K562 (cell line): Measurements from ENCODE around the gene HNRNPA2B1. TPM values are rescaled to one million over a fixed set of nuclear protein-coding genes. Genes with fewer than 3 reads are reported as not detected.

ENCODE experiments used
- CBX3 ChIP-seq, 2 experiments: IDR thresholded peaks; 1 replicate in 1 of 2; 2 replicates in 1 of 2; pipeline ENCODE4 v1.6.1; 2012; ENCODE audit warnings: inconsistent platforms in 2 of 2, low read length in 2 of 2, borderline replicate concordance in 1 of 2, control low read depth in 1 of 2
- CREB5 ChIP-seq: fragments of 250-450 bp; sonication (Bioruptor Pico); IDR thresholded peaks from 2 replicates; pipeline ENCODE4 v1.5.0; 2020; ENCODE audit warnings: mild to moderate bottlenecking
- GABPB1 ChIP-seq: sonication (generic); formaldehyde crosslinking; IDR thresholded peaks from 2 replicates; pipeline ENCODE4 v1.8.0; 2022; ENCODE audit warnings: mild to moderate bottlenecking, missing genetic modification reagents
- NUFIP1 ChIP-seq: fragments of 450-650 bp; IDR thresholded peaks from 2 replicates; pipeline ENCODE4 v1.6.1; 2018; ENCODE audit not compliant: partially characterized antibody
- ZBTB17 ChIP-seq: fragments of 450-650 bp; formaldehyde crosslinking; IDR thresholded peaks from 2 replicates; pipeline ENCODE4 v1.4.0; 2020; ENCODE audit warnings: mild to moderate bottlenecking
- ZNF184 ChIP-seq: sonication (generic); formaldehyde crosslinking; IDR thresholded peaks from 2 replicates; pipeline ENCODE4 v1.5.0; 2020; ENCODE audit warnings: missing genetic modification reagents
- polyA plus RNA-seq, 8 experiments: library from polyadenylated mRNA; depleted of rRNA in 4 of 8; stranded (reverse) in 5 of 8; unstranded in 3 of 8; fragments of >200 nt; fragmentation: Nextera tagmentation in 2 of 8; fragmentation: Illumina TruSeq in 1 of 8; extraction: Ambion mirVana in 2 of 8; extraction: Trizol in 1 of 8; gene quantifications; 2 replicates each; pipeline versions ENCODE4 v1.2.1 to v1.2.3, GENCODE V29; 2011 to 2014; ENCODE audit warnings: inconsistent platforms in 1 of 8, missing spikeins in 1 of 8
- total RNA-seq, 7 experiments: library from RNA; depleted of rRNA in 6 of 7; stranded (reverse); fragments of >200 nt in 6 of 7; fragmentation: Illumina TruSeq in 2 of 7; extraction: Trizol in 2 of 7; gene quantifications; 2 replicates each; pipeline versions ENCODE4 v1.2.1 to v1.2.3, GENCODE V29; 2011 to 2021; ENCODE audit warnings: low replicate concordance in 1 of 7
- TF ChIP-seq, protein P1 (sequence below): sonication (generic); formaldehyde crosslinking; IDR thresholded peaks from 2 replicates; pipeline ENCODE4 v1.8.1; 2023; ENCODE audit warnings: mild to moderate bottlenecking, missing genetic modification reagents, moderate library complexity
- TF ChIP-seq, protein P2 (sequence below): sonication (generic); formaldehyde crosslinking; IDR thresholded peaks from 2 replicates; pipeline ENCODE4 v1.8.1; 2023; ENCODE audit warnings: mild to moderate bottlenecking, missing genetic modification reagents
- TF ChIP-seq, protein P3 (sequence below): fragments of 250-450 bp; sonication (Bioruptor Pico); IDR thresholded peaks from 2 replicates; pipeline ENCODE4 v1.4.0; 2020

HNRNPA2B1 gene
- total and polyA plus RNA-seq, 9 of the 15 experiments (the other 6 are each of a cell fraction or from before 2014, with no cell fraction given), result 630 to 1,989 (median 865) TPM

GRCh38 chr7:26180792-26181198 is 19.8 kb downstream of the HNRNPA2B1 start (continued):
- TF ChIP-seq, protein P1, sequence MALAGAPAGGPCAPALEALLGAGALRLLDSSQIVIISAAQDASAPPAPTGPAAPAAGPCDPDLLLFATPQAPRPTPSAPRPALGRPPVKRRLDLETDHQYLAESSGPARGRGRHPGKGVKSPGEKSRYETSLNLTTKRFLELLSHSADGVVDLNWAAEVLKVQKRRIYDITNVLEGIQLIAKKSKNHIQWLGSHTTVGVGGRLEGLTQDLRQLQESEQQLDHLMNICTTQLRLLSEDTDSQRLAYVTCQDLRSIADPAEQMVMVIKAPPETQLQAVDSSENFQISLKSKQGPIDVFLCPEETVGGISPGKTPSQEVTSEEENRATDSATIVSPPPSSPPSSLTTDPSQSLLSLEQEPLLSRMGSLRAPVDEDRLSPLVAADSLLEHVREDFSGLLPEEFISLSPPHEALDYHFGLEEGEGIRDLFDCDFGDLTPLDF, result no peak
- no peak for TF ChIP-seq CREB5 (CRISPR knock-in tag)
- TF ChIP-seq ZBTB17 (CRISPR knock-in tag), result no peak
- no peak for TF ChIP-seq NUFIP1
- TF ChIP-seq ZNF184, result no peak
- TF ChIP-seq GABPB1, result no peak
- TF ChIP-seq, protein P2, sequence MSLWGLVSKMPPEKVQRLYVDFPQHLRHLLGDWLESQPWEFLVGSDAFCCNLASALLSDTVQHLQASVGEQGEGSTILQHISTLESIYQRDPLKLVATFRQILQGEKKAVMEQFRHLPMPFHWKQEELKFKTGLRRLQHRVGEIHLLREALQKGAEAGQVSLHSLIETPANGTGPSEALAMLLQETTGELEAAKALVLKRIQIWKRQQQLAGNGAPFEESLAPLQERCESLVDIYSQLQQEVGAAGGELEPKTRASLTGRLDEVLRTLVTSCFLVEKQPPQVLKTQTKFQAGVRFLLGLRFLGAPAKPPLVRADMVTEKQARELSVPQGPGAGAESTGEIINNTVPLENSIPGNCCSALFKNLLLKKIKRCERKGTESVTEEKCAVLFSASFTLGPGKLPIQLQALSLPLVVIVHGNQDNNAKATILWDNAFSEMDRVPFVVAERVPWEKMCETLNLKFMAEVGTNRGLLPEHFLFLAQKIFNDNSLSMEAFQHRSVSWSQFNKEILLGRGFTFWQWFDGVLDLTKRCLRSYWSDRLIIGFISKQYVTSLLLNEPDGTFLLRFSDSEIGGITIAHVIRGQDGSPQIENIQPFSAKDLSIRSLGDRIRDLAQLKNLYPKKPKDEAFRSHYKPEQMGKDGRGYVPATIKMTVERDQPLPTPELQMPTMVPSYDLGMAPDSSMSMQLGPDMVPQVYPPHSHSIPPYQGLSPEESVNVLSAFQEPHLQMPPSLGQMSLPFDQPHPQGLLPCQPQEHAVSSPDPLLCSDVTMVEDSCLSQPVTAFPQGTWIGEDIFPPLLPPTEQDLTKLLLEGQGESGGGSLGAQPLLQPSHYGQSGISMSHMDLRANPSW, result no peak
- TF ChIP-seq, protein P3, sequence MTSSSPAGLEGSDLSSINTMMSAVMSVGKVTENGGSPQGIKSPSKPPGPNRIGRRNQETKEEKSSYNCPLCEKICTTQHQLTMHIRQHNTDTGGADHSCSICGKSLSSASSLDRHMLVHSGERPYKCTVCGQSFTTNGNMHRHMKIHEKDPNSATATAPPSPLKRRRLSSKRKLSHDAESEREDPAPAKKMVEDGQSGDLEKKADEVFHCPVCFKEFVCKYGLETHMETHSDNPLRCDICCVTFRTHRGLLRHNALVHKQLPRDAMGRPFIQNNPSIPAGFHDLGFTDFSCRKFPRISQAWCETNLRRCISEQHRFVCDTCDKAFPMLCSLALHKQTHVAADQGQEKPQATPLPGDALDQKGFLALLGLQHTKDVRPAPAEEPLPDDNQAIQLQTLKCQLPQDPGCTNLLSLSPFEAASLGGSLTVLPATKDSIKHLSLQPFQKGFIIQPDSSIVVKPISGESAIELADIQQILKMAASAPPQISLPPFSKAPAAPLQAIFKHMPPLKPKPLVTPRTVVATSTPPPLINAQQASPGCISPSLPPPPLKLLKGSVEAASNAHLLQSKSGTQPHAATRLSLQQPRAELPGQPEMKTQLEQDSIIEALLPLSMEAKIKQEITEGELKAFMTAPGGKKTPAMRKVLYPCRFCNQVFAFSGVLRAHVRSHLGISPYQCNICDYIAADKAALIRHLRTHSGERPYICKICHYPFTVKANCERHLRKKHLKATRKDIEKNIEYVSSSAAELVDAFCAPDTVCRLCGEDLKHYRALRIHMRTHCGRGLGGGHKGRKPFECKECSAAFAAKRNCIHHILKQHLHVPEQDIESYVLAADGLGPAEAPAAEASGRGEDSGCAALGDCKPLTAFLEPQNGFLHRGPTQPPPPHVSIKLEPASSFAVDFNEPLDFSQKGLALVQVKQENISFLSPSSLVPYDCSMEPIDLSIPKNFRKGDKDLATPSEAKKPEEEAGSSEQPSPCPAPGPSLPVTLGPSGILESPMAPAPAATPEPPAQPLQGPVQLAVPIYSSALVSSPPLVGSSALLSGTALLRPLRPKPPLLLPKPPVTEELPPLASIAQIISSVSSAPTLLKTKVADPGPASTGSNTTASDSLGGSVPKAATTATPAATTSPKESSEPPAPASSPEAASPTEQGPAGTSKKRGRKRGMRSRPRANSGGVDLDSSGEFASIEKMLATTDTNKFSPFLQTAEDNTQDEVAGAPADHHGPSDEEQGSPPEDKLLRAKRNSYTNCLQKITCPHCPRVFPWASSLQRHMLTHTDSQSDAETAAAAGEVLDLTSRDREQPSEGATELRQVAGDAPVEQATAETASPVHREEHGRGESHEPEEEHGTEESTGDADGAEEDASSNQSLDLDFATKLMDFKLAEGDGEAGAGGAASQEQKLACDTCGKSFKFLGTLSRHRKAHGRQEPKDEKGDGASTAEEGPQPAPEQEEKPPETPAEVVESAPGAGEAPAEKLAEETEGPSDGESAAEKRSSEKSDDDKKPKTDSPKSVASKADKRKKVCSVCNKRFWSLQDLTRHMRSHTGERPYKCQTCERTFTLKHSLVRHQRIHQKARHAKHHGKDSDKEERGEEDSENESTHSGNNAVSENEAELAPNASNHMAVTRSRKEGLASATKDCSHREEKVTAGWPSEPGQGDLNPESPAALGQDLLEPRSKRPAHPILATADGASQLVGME, result no peak
- peak in 1 of 2 experiments; percentile 28; a peak in 1 of 3 replicates for TF ChIP-seq CBX3 (IDR thresholded peaks at IDR 0.05; ENCODE audit: borderline replicate concordance in 1 of 2, low read length in 2 of 2)
